Measurements from ENCODE around the gene MARS1.

The MARS1 gene

DNA sequence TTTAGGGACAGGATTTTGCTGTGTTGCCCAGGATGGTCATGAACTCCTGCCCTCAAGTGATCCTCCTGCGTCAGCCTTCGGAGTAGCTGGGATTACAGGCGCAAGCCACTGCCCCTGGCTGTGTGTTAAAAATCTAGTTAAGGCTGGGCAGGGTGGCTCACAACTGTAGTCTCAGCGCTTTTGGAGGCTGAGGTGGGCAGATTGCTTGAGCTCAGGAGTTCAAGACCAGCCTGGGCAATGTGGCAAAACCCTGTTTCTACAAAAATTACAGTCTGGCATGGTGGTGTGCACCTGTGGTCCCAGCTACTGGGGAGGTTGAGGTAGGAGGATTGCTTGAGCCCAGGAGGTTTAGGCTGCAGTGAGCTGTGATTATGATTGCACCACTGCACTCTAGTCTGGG lies 23.3 kb downstream of the MARS1 start:
- TF ChIP-seq EZH2phosphoT487 (IDR thresholded peaks at IDR 0.05; ENCODE audit: low read length), result no peak
- no peak for TF ChIP-seq EZH2 (optimal IDR thresholded peaks at IDR 0.05; ENCODE audit: low read depth, low read length)
- Histone ChIP-seq H3K9me2 (replicated peaks; ENCODE audit: insufficient read depth, low read length) (no peaks in the 10 kb centered on the region), H3K27ac (ENCODE audit: low read length) (no peak overlapping the region), H3K9ac (ENCODE audit: low read length) (no peak overlapping the region), H3K4me3 (ENCODE audit: low read length) (no peak overlapping the region), H3K79me2 (ENCODE audit: low read length) (peaks cover 13% of the 10 kb centered on the region; the same call in 1 of the 2 replicates), H3K36me3 (replicated peaks; ENCODE audit: insufficient read depth, low read length) (peaks cover 18% of the 10 kb centered on the region), H4K20me1 (ENCODE audit: insufficient read depth, low read length) (no peaks in the 10 kb centered on the region), H2AFZ (ENCODE audit: low read length) (no peak overlapping the region), H3K27me3 (replicated peaks; ENCODE audit: insufficient read depth, low read length) (no peaks in the 10 kb centered on the region), H3K4me2 (ENCODE audit: low read depth, low read length) (no peak overlapping the region), H3K4me1 (ENCODE audit: low read length) (no peaks in the 10 kb centered on the region), H3F3A (ENCODE audit: insufficient read depth, low read length) (peaks cover 28% of the 10 kb centered on the region), H3K9me3 (replicated peaks; ENCODE audit: insufficient read depth, low read length) (no peaks in the 10 kb centered on the region)
- DNase-seq, result no peak

DNA sequence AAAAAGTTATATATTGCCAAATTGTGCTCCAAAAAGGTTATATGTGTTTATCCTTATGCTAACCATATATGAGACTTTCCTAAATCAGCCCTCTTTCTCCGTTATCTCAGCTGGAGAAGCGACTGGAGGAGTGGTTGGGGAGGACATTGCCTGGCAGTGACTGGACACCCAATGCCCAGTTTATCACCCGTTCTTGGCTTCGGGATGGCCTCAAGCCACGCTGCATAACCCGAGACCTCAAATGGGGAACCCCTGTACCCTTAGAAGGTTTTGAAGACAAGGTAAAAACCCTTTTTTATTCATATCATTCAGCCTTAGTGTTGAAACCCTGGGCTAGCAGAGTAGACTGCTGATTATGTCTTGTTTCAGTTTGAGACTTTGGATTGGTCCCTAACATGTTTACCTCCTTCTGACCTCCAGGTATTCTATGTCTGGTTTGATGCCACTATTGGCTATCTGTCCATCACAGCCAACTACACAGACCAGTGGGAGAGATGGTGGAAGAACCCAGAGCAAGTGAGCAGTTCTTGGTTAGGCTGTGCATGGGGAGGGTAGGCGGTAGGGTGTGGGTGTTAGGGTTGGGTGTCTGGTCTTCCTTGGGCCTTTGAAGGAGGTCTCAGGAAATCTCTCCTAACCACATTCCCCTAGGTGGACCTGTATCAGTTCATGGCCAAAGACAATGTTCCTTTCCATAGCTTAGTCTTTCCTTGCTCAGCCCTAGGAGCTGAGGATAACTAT lies 23.9 kb downstream of the MARS1 start:
- H4K20me1 ChIP-seq (ENCODE audit: insufficient read depth, low read length), result no peaks in the 10 kb centered on the region
- H3K9me2 ChIP-seq (replicated peaks; ENCODE audit: insufficient read depth, low read length), result no peaks in the 10 kb centered on the region
- no peak overlapping the region for H3K4me2 ChIP-seq (ENCODE audit: low read depth, low read length)
- H3K9ac ChIP-seq (ENCODE audit: low read length), result no peak overlapping the region
- peaks cover 14% of the 10 kb centered on the region for H3K79me2 ChIP-seq (ENCODE audit: low read length)
- no peaks in the 10 kb centered on the region for H3K27me3 ChIP-seq (replicated peaks; ENCODE audit: insufficient read depth, low read length)
- no peak for DNase-seq
- H3K4me1 ChIP-seq (ENCODE audit: low read length), result no peaks in the 10 kb centered on the region
- H3K9me3 ChIP-seq (replicated peaks; ENCODE audit: insufficient read depth, low read length), result no peaks in the 10 kb centered on the region
- TF ChIP-seq, protein P1, sequence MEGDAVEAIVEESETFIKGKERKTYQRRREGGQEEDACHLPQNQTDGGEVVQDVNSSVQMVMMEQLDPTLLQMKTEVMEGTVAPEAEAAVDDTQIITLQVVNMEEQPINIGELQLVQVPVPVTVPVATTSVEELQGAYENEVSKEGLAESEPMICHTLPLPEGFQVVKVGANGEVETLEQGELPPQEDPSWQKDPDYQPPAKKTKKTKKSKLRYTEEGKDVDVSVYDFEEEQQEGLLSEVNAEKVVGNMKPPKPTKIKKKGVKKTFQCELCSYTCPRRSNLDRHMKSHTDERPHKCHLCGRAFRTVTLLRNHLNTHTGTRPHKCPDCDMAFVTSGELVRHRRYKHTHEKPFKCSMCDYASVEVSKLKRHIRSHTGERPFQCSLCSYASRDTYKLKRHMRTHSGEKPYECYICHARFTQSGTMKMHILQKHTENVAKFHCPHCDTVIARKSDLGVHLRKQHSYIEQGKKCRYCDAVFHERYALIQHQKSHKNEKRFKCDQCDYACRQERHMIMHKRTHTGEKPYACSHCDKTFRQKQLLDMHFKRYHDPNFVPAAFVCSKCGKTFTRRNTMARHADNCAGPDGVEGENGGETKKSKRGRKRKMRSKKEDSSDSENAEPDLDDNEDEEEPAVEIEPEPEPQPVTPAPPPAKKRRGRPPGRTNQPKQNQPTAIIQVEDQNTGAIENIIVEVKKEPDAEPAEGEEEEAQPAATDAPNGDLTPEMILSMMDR (IDR thresholded peaks at IDR 0.05; ENCODE audit: low read length), result no peak
- TF ChIP-seq EZH2 (optimal IDR thresholded peaks at IDR 0.05; ENCODE audit: low read depth, low read length), result no peak
- TF ChIP-seq EZH2phosphoT487 (IDR thresholded peaks at IDR 0.05; ENCODE audit: low read length), result no peak
- H3K36me3 ChIP-seq (replicated peaks; ENCODE audit: insufficient read depth, low read length), result peaks cover 19% of the 10 kb centered on the region
- H3K27ac ChIP-seq (ENCODE audit: low read length), result no peak overlapping the region
- H3K4me3 ChIP-seq (ENCODE audit: low read length), result no peak overlapping the region
- H3F3A ChIP-seq (ENCODE audit: insufficient read depth, low read length), result peaks cover 28% of the 10 kb centered on the region
- H2AFZ ChIP-seq (ENCODE audit: low read length), result no peak overlapping the region

GRCh38 chr12:57512665-57513064 lies 24.8 kb downstream of the MARS1 start:
- Histone ChIP-seq H3F3A (ENCODE audit: insufficient read depth, low read length) (peaks cover 30% of the 10 kb centered on the region), H3K79me2 (ENCODE audit: low read length) (peaks cover 23% of the 10 kb centered on the region)

More at GRCh38 chr12:57512665-57513064, 24.8 kb downstream of the MARS1 start:
- Histone ChIP-seq H3K9me3 (replicated peaks; ENCODE audit: insufficient read depth, low read length) (no peaks in the 10 kb centered on the region), H3K4me2 (ENCODE audit: low read depth, low read length) (no peak overlapping the region), H3K4me1 (ENCODE audit: low read length) (no peaks in the 10 kb centered on the region), H3K9me2 (replicated peaks; ENCODE audit: insufficient read depth, low read length) (no peaks in the 10 kb centered on the region), H3K27me3 (replicated peaks; ENCODE audit: insufficient read depth, low read length) (no peaks in the 10 kb centered on the region), H2AFZ (ENCODE audit: low read length) (no peak overlapping the region), H3K9ac (ENCODE audit: low read length) (no peak overlapping the region), H3K4me3 (ENCODE audit: low read length) (no peak overlapping the region), H4K20me1 (ENCODE audit: insufficient read depth, low read length) (no peaks in the 10 kb centered on the region), H3K27ac (ENCODE audit: low read length) (no peak overlapping the region), H3K36me3 (replicated peaks; ENCODE audit: insufficient read depth, low read length) (peaks cover 24% of the 10 kb centered on the region)
- DNase-seq, result no peak
- TF ChIP-seq, protein P1 (IDR thresholded peaks at IDR 0.05; ENCODE audit: low read length), result no peak
- no peak for TF ChIP-seq EZH2phosphoT487 (IDR thresholded peaks at IDR 0.05; ENCODE audit: low read length)
- TF ChIP-seq EZH2 (optimal IDR thresholded peaks at IDR 0.05; ENCODE audit: low read depth, low read length), result no peak
